Keratinocyte (primary cell): Measurements from ENCODE around the gene CFAP46.

ENCODE experiments used
- EZH2 ChIP-seq: IDR thresholded peaks from one replicate; pipeline ENCODE4 v1.6.1; 2012; ENCODE audit warnings: inconsistent platforms, mild to moderate bottlenecking, low read length, moderate library complexity
- TF ChIP-seq, protein P1 (sequence below), 3 experiments: IDR thresholded peaks in 1 of 3; conservative IDR thresholded peaks in 1 of 3; optimal IDR thresholded peaks in 1 of 3; 2 replicates in 2 of 3; 3 replicates in 1 of 3; pipeline versions ENCODE3 to v1.5.1; 2011; ENCODE audit warnings: low read length in 3 of 3, mild to moderate bottlenecking in 3 of 3, moderate library complexity in 2 of 3, control low read depth in 1 of 3, inconsistent platforms in 1 of 3; ENCODE audit not compliant: insufficient read depth in 2 of 3; ENCODE audit errors: extremely low read depth in 1 of 3

DNA sequence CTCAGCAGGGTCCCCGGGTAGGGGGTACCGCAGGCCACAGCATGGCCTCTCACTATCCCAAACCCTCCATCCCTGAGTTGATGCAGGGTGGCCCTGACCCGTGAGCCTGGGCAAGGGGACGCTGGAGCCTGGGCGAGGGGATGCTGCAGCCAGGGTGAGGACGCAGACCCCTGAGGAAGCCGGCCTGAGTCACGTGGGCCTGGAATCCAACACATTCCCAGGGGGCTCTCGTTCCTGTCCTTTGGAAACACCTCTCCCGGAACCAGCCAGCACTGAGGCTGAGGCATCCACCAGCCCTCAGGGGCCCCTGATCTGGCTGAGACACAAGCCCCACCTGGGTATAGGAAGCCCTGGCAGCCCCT, 95.0 kb downstream of the CFAP46 start:
- TF ChIP-seq, protein P1, sequence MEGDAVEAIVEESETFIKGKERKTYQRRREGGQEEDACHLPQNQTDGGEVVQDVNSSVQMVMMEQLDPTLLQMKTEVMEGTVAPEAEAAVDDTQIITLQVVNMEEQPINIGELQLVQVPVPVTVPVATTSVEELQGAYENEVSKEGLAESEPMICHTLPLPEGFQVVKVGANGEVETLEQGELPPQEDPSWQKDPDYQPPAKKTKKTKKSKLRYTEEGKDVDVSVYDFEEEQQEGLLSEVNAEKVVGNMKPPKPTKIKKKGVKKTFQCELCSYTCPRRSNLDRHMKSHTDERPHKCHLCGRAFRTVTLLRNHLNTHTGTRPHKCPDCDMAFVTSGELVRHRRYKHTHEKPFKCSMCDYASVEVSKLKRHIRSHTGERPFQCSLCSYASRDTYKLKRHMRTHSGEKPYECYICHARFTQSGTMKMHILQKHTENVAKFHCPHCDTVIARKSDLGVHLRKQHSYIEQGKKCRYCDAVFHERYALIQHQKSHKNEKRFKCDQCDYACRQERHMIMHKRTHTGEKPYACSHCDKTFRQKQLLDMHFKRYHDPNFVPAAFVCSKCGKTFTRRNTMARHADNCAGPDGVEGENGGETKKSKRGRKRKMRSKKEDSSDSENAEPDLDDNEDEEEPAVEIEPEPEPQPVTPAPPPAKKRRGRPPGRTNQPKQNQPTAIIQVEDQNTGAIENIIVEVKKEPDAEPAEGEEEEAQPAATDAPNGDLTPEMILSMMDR (optimal IDR thresholded peaks at IDR 0.05 in 1 of 3, IDR thresholded peaks at IDR 0.05 in 1 of 3, conservative IDR thresholded peaks at IDR 0.05 in 1 of 3; ENCODE audit: extremely low read depth in 1 of 3, insufficient read depth in 2 of 3, low read length in 3 of 3): no peak
- no peak for TF ChIP-seq EZH2
